Germinal center (tissue), 1 donor: ENCODE results near the gene FIBP.

Experiments
- DNase-seq: peaks from one replicate; pipeline ENCODE4 v3.0.0; 2012; ENCODE audit warnings: mixed read lengths, low spot score

The FIBP gene

GRCh38 chr11:65870706-65871681 is 17.3 kb downstream of the FIBP start:
- DNase-seq, result no peak

GRCh38 chr11:65870307-65870658 is 18.0 kb downstream of the FIBP start:
- DNase-seq, result no peak

GRCh38 chr11:65869643-65870306 is 18.5 kb downstream of the FIBP start:
- no peak for DNase-seq

DNA sequence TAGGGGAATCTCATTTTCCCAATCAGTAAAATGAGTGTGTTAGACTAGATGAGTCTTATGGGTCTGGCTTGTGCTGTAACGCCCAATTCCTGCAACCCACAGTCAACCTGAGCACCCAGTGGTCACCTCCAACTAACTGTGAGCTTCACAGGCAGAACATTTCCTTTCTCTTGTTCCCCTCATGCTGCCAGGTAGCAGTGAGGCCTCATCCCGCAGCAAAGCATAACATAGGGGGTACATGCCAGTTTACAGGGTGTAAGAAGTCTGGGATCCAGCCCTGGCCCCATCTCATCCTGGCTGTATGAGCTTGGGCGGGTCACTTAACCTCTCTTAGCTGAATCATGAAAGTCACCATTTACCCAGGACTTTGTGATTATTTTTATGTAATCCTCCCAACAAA is 19.4 kb downstream of the FIBP start:
- no peak for DNase-seq

DNA sequence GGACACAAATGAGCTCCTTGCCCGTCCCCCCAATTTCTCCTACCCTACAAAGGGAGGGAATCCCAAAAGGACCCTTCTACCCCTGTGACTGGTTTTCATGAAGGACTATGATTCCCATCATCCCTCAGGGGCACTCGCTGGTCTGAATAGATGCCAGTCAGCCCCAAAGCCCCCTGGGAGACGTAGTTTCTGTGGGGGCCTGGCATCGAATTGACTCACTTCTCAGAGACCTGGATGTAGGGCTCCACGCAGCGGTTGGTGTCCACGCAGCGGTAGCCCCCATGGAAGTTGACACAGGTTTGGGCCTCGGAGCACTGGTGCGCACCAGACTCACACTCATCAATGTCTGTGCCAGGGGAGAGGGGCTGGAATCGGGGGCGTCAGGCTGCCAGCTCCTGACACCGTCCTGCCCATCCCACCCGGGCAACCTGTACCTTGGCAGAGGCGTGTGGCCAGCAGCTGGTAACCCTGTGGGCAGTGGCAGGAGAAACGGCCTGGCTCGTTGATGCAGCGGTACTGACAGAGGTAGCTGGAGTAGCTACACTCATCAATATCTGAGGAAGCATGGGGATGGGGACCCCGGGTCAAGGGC is 20.1 kb downstream of the FIBP start:
- DNase-seq, result no peak

- peak; percentile 54 for DNase-seq
These were observed 20.8 kb downstream of the FIBP start for GRCh38 chr11:65867284-65868071.

- no peak for DNase-seq
These were observed 21.6 kb downstream of the FIBP start for GRCh38 chr11:65866509-65867283.

DNA sequence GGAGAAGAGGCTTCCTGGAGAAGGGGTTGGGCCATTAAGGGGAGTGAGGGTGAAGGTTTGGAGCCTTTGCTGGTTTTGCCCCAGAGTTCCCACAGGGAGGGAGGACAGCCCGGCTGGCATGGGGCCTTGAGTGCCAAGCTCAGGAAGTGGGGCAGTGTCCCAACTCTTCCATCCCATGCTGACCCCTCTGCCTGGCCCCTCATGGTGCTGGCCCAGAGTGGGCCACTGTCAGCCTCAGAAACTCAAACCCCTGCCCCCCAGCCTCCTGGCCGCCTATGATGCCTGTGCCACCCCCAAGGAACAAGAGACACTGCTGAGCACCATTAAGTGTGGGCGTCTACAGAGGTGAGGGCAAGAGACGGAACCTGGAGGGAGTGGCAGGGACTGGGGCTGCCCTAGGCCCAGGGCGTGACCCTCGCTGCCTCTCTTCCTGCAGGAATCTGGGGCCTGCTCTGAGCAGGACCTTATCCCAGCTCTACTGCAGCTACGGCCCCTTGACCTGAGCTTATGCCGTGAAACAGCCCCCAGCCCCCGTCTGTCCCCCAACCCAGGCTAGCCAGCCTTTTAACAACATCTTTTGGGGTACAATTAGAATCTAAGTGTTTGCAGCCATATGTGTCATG is 22.6 kb downstream of the FIBP start:
- no peak for DNase-seq

- DNase-seq, result no peak
These were observed 23.4 kb downstream of the FIBP start for GRCh38 chr11:65864706-65865471.

GRCh38 chr11:65863889-65864705 is 24.2 kb downstream of the FIBP start:
- no peak for DNase-seq

- no peak for DNase-seq
These were observed 25.1 kb downstream of the FIBP start for GRCh38 chr11:65862941-65863888.

DNA sequence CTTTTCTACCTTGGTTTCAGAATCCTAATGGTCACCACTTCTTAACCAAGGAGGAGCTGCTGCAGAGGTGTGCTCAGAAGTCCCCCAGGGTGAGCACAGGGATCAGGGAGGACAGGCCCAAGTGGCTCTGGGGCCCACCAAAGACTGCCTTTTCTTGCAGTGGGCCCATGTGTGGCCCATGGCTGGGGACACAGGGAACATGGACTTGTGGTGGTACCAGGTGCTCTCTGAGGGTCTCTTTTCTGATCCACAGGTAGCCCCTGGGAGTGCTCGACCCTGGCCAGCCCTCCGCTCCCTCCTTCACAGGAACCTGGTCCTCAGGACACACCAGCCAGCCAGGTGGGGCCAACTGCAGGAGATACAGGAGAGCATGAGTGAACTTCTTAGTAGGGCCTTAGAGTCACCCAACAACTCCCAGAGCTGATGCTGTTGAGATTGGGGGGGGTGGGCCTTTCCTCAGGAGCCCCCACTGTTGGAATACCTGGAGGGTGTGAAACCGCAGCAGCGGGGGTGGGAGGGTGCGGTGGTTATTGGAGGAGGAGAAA is 26.0 kb downstream of the FIBP start:
- no peak for DNase-seq

- no peak for DNase-seq
These were observed 26.6 kb downstream of the FIBP start for GRCh38 chr11:65861533-65862183.

- no peak for DNase-seq
These were observed 27.1 kb downstream of the FIBP start for GRCh38 chr11:65861165-65861505.

- DNase-seq, result peak; percentile 89
These were observed 27.8 kb downstream of the FIBP start, which contains the start of gene MUS81 for GRCh38 chr11:65860278-65861164. MUS81 (plus strand) TSS chr11:65860433; CDS start chr11:65860754, 321 bp downstream.

DNA sequence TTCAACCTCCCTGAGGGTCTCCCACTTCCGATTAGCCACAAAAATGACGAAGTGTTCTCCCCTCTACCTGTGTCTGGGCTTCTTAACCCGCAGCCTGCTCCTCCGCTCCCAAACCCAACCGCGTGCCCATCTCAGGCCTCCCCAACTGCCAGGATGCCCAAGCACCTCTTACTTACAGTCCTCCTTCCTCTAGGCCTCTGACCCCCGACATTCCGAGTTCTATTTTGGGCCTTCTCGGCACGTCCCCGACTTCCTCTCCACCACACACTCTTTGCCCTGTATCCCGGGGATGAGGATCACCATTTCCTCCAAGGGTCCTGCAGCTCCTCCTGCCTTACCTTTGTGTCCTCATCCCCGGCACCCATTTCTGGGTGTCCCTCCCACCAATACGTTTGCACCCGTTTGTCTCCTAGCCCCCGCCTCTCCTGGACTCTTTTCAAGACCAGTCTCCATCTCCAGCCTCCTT is 28.4 kb downstream of the FIBP start:
- no peak for DNase-seq
